Measurements from ENCODE around the gene CDK5. TPM values are rescaled to one million over a fixed set of nuclear protein-coding genes. Genes with fewer than 3 reads are reported as not detected.

CDK5 gene
- total RNA-seq, 1 experiment from 2014 or later: 19.8 TPM

- BruUV-seq (replicated peaks): no TSS peak
- Histone ChIP-seq H3K4me3 (replicated peaks in 1 of 2; ENCODE audit: low read depth in 1 of 2, low read length in 2 of 2) (peak overlapping the region in 1 of 2 experiments; percentile 7; a peak in 2 of 4 replicates), H3K9ac (ENCODE audit: low read length) (peak overlapping the region; percentile 29; the same call in 1 of the 2 replicates), H3K27ac (ENCODE audit: low read depth, low read length) (peak overlapping the region; percentile 28), H2AFZ (ENCODE audit: low read depth, low read length, poor library complexity, severe bottlenecking) (no peak overlapping the region), H3K9me3 (ENCODE audit: control insufficient read depth in 1 of 2, insufficient read depth in 1 of 2, low read depth in 1 of 2, low read length in 2 of 2) (no peaks in the 10 kb centered on the region), H3K27me3 (ENCODE audit: insufficient read depth, low read length) (no peaks in the 10 kb centered on the region), H3K4me2 (ENCODE audit: low read length) (peak overlapping the region; percentile 56), H3K36me3 (ENCODE audit: control insufficient read depth in 1 of 2, insufficient read depth in 2 of 2, low read length in 2 of 2) (peaks cover 3 to 10% of the 10 kb centered on the region in 2 experiments; a peak in 2 of 4 replicates), H3K4me1 (ENCODE audit: control insufficient read depth in 1 of 2, insufficient read depth in 2 of 2, low read length in 2 of 2) (peaks cover 16 to 19% of the 10 kb centered on the region in 2 experiments), H3K9me2 (ENCODE audit: insufficient read depth) (no peaks in the 10 kb centered on the region), H3K79me2 (ENCODE audit: insufficient read depth, low read length) (no peaks in the 10 kb centered on the region), H4K20me1 (ENCODE audit: insufficient read depth) (no peaks in the 10 kb centered on the region)
- TF ChIP-seq JUND (IDR thresholded peaks at IDR 0.05) (peak; percentile 90), FOSL1 (IDR thresholded peaks at IDR 0.05; ENCODE audit: low read depth) (peak; percentile 89), SP1 (IDR thresholded peaks at IDR 0.05; ENCODE audit: low read depth) (peak; percentile 78; the same call in 1 of the 2 replicates), EZH2 (IDR thresholded peaks at IDR 0.05) (no peak), EGR1 (IDR thresholded peaks at IDR 0.05; ENCODE audit: low read depth) (peak; percentile 69), POLR2AphosphoS5 (IDR thresholded peaks at IDR 0.05; ENCODE audit: low read depth, low read length) (peak; percentile 55), CBX3 (IDR thresholded peaks at IDR 0.05; ENCODE audit: low read depth) (no peak)
- peak; percentile 82 for ATAC-seq
- POLR2A ChIA-PET: interaction anchor here (0.6 to 2.3 kb wide), 2 partner anchors 11 to 22 kb away, joined by 3 to 11 read pairs; partner anchors contain the start of gene ABCB8
- no peak for DNase-seq (ENCODE audit: low read depth, low spot score)
- intact Hi-C loops (cut with micrococcal nuclease): no loop called here
- CTCF ChIA-PET: no interaction called here
- RAD21 ChIA-PET (ENCODE audit: low non-redundant PET in 1 of 2, low total read pairs in 2 of 2, uncharacterized antibody in 2 of 2, unreplicated experiment in 2 of 2): no interaction called here
Observed at GRCh38 chr7:151038951-151039849, 18.5 kb downstream of the CDK5 start.

- RAD21 ChIA-PET (ENCODE audit: low non-redundant PET in 1 of 2, low total read pairs in 2 of 2, uncharacterized antibody in 2 of 2, unreplicated experiment in 2 of 2): no interaction called here
- Histone ChIP-seq H2AFZ (ENCODE audit: low read depth, low read length, poor library complexity, severe bottlenecking) (no peak overlapping the region), H3K27ac (ENCODE audit: low read depth, low read length) (no peak overlapping the region), H3K4me2 (ENCODE audit: low read length) (no peak overlapping the region), H3K9me3 (ENCODE audit: control insufficient read depth in 1 of 2, insufficient read depth in 1 of 2, low read depth in 1 of 2, low read length in 2 of 2) (no peaks in the 10 kb centered on the region), H4K20me1 (ENCODE audit: insufficient read depth) (no peaks in the 10 kb centered on the region), H3K27me3 (ENCODE audit: insufficient read depth, low read length) (no peaks in the 10 kb centered on the region), H3K79me2 (ENCODE audit: insufficient read depth, low read length) (no peaks in the 10 kb centered on the region), H3K4me1 (ENCODE audit: control insufficient read depth in 1 of 2, insufficient read depth in 2 of 2, low read length in 2 of 2) (peaks cover 16 to 23% of the 10 kb centered on the region in 2 experiments), H3K4me3 (replicated peaks in 1 of 2; ENCODE audit: low read depth in 1 of 2, low read length in 2 of 2) (no peak overlapping the region), H3K9me2 (ENCODE audit: insufficient read depth) (no peaks in the 10 kb centered on the region), H3K36me3 (ENCODE audit: control insufficient read depth in 1 of 2, insufficient read depth in 2 of 2, low read length in 2 of 2) (peaks cover 3 to 10% of the 10 kb centered on the region in 2 experiments; a peak in 2 of 4 replicates), H3K9ac (ENCODE audit: low read length) (no peak overlapping the region)
- intact Hi-C loops (cut with micrococcal nuclease): no loop called here
- no peak for ATAC-seq
- DNase-seq (ENCODE audit: low read depth, low spot score): no peak
- POLR2A ChIA-PET: no interaction called here
- BruUV-seq (replicated peaks): no TSS peak
- CTCF ChIA-PET: no interaction called here
- TF ChIP-seq RAD21 (IDR thresholded peaks at IDR 0.05; ENCODE audit: low read depth) (no peak), SRF (IDR thresholded peaks at IDR 0.05; ENCODE audit: low read depth) (no peak), EZH2 (IDR thresholded peaks at IDR 0.05) (no peak), TCF7L2 (IDR thresholded peaks at IDR 0.05; ENCODE audit: borderline replicate concordance, extremely low read depth, insufficient read depth, insufficient read length) (no peak), ZFX (IDR thresholded peaks at IDR 0.05) (no peak), REST (IDR thresholded peaks at IDR 0.05; ENCODE audit: low read depth) (no peak), FOSL1 (IDR thresholded peaks at IDR 0.05; ENCODE audit: low read depth) (no peak), EZH2phosphoT487 (IDR thresholded peaks at IDR 0.05; ENCODE audit: borderline replicate concordance) (no peak), CBX3 (IDR thresholded peaks at IDR 0.05; ENCODE audit: low read depth) (no peak), MAX (IDR thresholded peaks at IDR 0.05) (no peak), SP1 (IDR thresholded peaks at IDR 0.05; ENCODE audit: low read depth) (no peak), POLR2A (IDR thresholded peaks at IDR 0.05; ENCODE audit: borderline replicate concordance, extremely low read depth, insufficient read depth, insufficient read length) (no peak), SIN3A (IDR thresholded peaks at IDR 0.05; ENCODE audit: low read depth) (no peak), POLR2AphosphoS5 (IDR thresholded peaks at IDR 0.05; ENCODE audit: low read depth, low read length) (no peak), CEBPB (IDR thresholded peaks at IDR 0.05; ENCODE audit: low read depth) (no peak), YY1 (IDR thresholded peaks at IDR 0.05; ENCODE audit: extremely low read depth, insufficient replicate concordance, low read depth, low read length) (no peak)
Observed at GRCh38 chr7:151035902-151036301, 21.8 kb downstream of the CDK5 start.

All from HCT116 (cell line).